ENCODE data around the gene JAZF1. TPM values are rescaled to one million over a fixed set of nuclear protein-coding genes. Genes with fewer than 3 reads are reported as not detected.

The JAZF1 gene
- total RNA-seq, 2 experiments from 2014 or later = 5.2 to 7.6 TPM

GRCh38 chr7:28002638-28003037 lies 178.0 kb downstream of the JAZF1 start:
- ChIA-PET POLR2A (no interaction called here), CTCF (interaction anchor here (0.5 kb wide), 1 partner anchor 488 kb away, joined by 3 read pairs; no protein-coding TSS in a partner anchor)
- no peaks in the 10 kb centered on the region for H3K36me3 Mint-ChIP-seq (ENCODE audit: low read depth)
- H3K9me3 Mint-ChIP-seq = no peaks in the 10 kb centered on the region
- no peak overlapping the region for H3K27ac Mint-ChIP-seq
- no peak overlapping the region for H3K4me3 Mint-ChIP-seq
- no peaks in the 10 kb centered on the region for H3K27me3 Mint-ChIP-seq
- DNase-seq = no peak
- H3K4me1 Mint-ChIP-seq = peaks cover 8% of the 10 kb centered on the region

- ChIA-PET CTCF (interaction anchor here (0.5 kb wide), 1 partner anchor 487 kb away, joined by 3 read pairs; no protein-coding TSS in a partner anchor), POLR2A (no interaction called here)
- Mint-ChIP-seq H3K36me3 (ENCODE audit: low read depth) (no peaks in the 10 kb centered on the region), H3K27me3 (no peaks in the 10 kb centered on the region), H3K27ac (no peak overlapping the region), H3K4me3 (no peak overlapping the region), H3K4me1 (peaks cover 8% of the 10 kb centered on the region), H3K9me3 (no peaks in the 10 kb centered on the region)
- no peak for DNase-seq
Measured at GRCh38 chr7:28001896-28002295, 178.7 kb downstream of the JAZF1 start.

- no peak for DNase-seq
- H3K9me3 Mint-ChIP-seq = no peaks in the 10 kb centered on the region
- H3K36me3 Mint-ChIP-seq (ENCODE audit: low read depth) = no peaks in the 10 kb centered on the region
- ChIA-PET POLR2A (no interaction called here), CTCF (no interaction called here)
- no peaks in the 10 kb centered on the region for H3K27me3 Mint-ChIP-seq
- H3K27ac Mint-ChIP-seq = no peak overlapping the region
- no peak overlapping the region for H3K4me3 Mint-ChIP-seq
- no peaks in the 10 kb centered on the region for H3K4me1 Mint-ChIP-seq
Measured at GRCh38 chr7:27999829-28000228, 180.8 kb downstream of the JAZF1 start.

- no peaks in the 10 kb centered on the region for H3K36me3 Mint-ChIP-seq (ENCODE audit: low read depth)
- no peak for DNase-seq
- H3K4me1 Mint-ChIP-seq = no peaks in the 10 kb centered on the region
- no peaks in the 10 kb centered on the region for H3K9me3 Mint-ChIP-seq
- CTCF ChIA-PET = no interaction called here
- no peak overlapping the region for H3K4me3 Mint-ChIP-seq
- H3K27ac Mint-ChIP-seq = no peak overlapping the region
- H3K27me3 Mint-ChIP-seq = no peaks in the 10 kb centered on the region
- POLR2A ChIA-PET = no interaction called here
Measured at GRCh38 chr7:27998382-27998781, 182.2 kb downstream of the JAZF1 start.

DNA sequence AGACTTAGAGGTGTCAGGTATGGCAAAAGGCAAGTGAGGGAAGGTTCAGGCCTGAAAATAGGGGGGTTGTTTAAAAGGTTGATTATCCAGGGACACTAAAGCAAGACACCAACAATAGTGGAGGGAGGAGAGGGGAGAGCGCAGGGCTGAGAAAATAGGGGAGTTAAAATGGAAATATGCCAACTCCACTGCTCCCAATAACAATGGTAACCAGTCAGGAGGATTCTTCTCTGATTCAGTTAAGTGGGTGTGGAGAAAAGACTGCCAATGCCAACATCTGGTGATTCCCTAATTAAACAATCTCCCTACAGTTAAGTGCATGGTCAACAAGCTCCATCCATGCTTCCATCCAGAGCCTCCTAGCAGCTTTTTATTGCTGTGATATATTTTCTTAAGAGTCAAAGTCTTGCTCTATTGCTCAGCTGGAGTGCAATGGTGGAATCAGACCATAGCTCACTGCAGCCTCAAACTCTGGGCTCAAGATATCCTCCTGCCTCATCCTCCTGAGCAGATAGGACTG lies 183.3 kb downstream of the JAZF1 start:
- H3K27me3 Mint-ChIP-seq = no peaks in the 10 kb centered on the region
- H3K27ac Mint-ChIP-seq = no peak overlapping the region
- H3K4me1 Mint-ChIP-seq = no peaks in the 10 kb centered on the region
- H3K9me3 Mint-ChIP-seq = no peaks in the 10 kb centered on the region
- CTCF ChIA-PET = interaction anchor here (0.7 kb wide), 1 partner anchor 225 kb away, joined by 3 read pairs; no protein-coding TSS in a partner anchor
- POLR2A ChIA-PET = no interaction called here
- no peak for DNase-seq
- H3K4me3 Mint-ChIP-seq = no peak overlapping the region
- H3K36me3 Mint-ChIP-seq (ENCODE audit: low read depth) = no peaks in the 10 kb centered on the region

GRCh38 chr7:27996141-27996540 lies 184.5 kb downstream of the JAZF1 start:
- DNase-seq = no peak
- CTCF ChIA-PET = no interaction called here
- POLR2A ChIA-PET = no interaction called here

GRCh38 chr7:27995228-27995627 lies 185.4 kb downstream of the JAZF1 start:
- ChIA-PET CTCF (no interaction called here), POLR2A (no interaction called here)
- no peak for DNase-seq
- H3K27me3 Mint-ChIP-seq = no peaks in the 10 kb centered on the region
- H3K4me1 Mint-ChIP-seq = peaks cover 2% of the 10 kb centered on the region
- no peaks in the 10 kb centered on the region for H3K36me3 Mint-ChIP-seq (ENCODE audit: low read depth)
- H3K27ac Mint-ChIP-seq = no peak overlapping the region
- no peaks in the 10 kb centered on the region for H3K9me3 Mint-ChIP-seq
- no peak overlapping the region for H3K4me3 Mint-ChIP-seq

More at GRCh38 chr7:27996141-27996540, 184.5 kb downstream of the JAZF1 start:
- Mint-ChIP-seq H3K4me3 (no peak overlapping the region), H3K9me3 (no peaks in the 10 kb centered on the region), H3K36me3 (ENCODE audit: low read depth) (no peaks in the 10 kb centered on the region), H3K4me1 (no peaks in the 10 kb centered on the region), H3K27ac (no peak overlapping the region), H3K27me3 (no peaks in the 10 kb centered on the region)

- Mint-ChIP-seq H3K27ac (no peak overlapping the region), H3K27me3 (no peaks in the 10 kb centered on the region), H3K36me3 (ENCODE audit: low read depth) (no peaks in the 10 kb centered on the region), H3K4me3 (no peak overlapping the region), H3K9me3 (no peaks in the 10 kb centered on the region), H3K4me1 (peaks cover 2% of the 10 kb centered on the region)
- no peak for DNase-seq
- POLR2A ChIA-PET = no interaction called here
- CTCF ChIA-PET = no interaction called here
Measured at GRCh38 chr7:27994639-27995038, 186.0 kb downstream of the JAZF1 start.

DNA sequence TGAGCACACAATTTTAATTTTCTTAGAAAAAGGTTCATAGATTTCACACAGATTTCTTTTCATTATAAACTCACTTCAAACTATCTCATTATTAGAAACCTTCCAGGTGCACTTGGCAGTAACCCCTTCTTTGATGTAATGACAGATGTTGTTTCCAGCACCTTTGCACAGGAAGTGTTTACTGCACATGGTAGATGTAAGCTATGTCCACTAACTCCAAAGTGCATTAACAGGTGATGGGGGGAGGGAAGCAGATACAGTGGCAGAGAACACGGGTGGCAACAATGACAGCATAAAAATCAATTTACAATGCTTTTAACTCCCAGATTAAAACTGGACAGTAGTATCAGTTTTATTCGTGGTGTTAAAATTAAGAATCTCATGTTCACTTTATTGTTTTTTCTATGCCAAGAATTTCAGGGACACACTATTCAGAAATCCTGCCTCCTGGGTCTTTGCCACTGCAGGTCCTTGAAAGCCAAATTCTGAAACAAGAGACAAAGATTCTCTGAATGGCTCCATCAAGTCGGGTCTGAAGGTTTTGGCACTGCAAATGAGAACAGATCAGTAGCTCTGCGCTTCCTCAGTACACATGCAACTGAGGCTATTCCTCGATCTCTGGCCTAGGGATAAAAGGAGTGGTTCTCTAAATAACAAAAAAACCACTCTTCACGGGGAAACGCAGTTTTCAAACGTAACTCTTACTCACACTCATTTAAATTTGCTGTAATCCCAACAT lies 187.7 kb downstream of the JAZF1 start:
- DNase-seq = no peak
- H3K27ac Mint-ChIP-seq = no peak overlapping the region
- peaks cover 5% of the 10 kb centered on the region for H3K36me3 Mint-ChIP-seq (ENCODE audit: low read depth)
- H3K4me1 Mint-ChIP-seq = peaks cover 2% of the 10 kb centered on the region
- peaks cover 6% of the 10 kb centered on the region for H3K9me3 Mint-ChIP-seq
- H3K4me3 Mint-ChIP-seq = no peak overlapping the region
- no peaks in the 10 kb centered on the region for H3K27me3 Mint-ChIP-seq
- POLR2A ChIA-PET = interaction anchor here (0.6 kb wide), 1 partner anchor 12 kb away, joined by 3 read pairs; no protein-coding TSS in a partner anchor
- CTCF ChIA-PET = no interaction called here

DNA sequence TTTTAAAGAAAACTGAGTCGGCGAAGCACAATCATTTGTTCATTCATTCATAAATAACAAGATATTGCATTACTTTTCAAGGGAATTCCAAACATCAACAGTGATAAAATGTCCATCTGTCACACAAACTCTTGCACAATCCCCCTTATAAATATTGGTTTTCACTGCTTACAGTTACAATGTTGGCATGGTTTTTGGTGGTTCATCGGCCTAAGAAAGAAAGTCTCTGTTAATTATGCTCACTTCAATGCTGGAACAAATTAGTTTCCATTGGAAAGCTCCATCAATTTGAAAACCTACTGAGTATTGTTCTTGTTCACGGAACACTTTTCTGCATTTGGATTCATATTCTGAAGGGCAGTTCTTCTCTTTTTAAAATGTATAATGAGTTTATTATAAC lies 188.5 kb downstream of the JAZF1 start:
- no peak for DNase-seq
- no peaks in the 10 kb centered on the region for H3K27me3 Mint-ChIP-seq
- peaks cover 2% of the 10 kb centered on the region for H3K4me1 Mint-ChIP-seq
- ChIA-PET POLR2A (interaction anchor here (0.5 kb wide), 1 partner anchor 583 kb away, joined by 3 read pairs; no protein-coding TSS in a partner anchor), CTCF (no interaction called here)
- H3K9me3 Mint-ChIP-seq = peaks cover 8% of the 10 kb centered on the region
- no peak overlapping the region for H3K4me3 Mint-ChIP-seq
- peaks cover 8% of the 10 kb centered on the region for H3K36me3 Mint-ChIP-seq (ENCODE audit: low read depth)
- H3K27ac Mint-ChIP-seq = no peak overlapping the region

DNA sequence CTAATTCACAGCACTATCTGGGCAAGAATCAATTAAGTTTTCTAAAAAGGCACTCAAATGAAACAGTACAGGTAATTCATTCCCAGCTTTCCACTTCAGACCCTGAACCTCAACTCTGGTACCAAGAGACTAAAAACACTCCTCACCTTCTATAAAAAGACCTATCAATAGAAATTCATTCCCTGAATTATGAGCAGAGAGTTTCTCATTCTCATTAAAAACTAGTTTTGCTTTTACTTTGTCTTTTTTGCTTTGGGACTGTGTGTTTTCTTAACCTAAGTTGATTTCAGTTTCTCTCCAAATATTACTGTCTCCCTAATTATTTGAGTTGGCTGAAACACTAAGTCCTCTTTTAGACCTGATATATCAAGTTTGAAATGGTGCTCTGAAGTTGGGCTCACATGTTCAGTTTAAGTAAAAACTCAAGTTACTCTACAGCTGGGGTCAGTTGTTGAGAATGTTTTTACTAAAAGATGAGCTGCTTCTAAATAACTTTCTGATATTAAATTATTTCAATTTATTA lies 189.5 kb downstream of the JAZF1 start:
- no peak for DNase-seq
- H3K27ac Mint-ChIP-seq = no peak overlapping the region
- no peaks in the 10 kb centered on the region for H3K27me3 Mint-ChIP-seq
- peaks cover 2% of the 10 kb centered on the region for H3K4me1 Mint-ChIP-seq
- peaks cover 8% of the 10 kb centered on the region for H3K9me3 Mint-ChIP-seq
- ChIA-PET POLR2A (no interaction called here), CTCF (interaction anchor here (0.5 kb wide), 1 partner anchor 621 kb away, joined by 3 read pairs; no protein-coding TSS in a partner anchor)
- no peak overlapping the region for H3K4me3 Mint-ChIP-seq
- H3K36me3 Mint-ChIP-seq (ENCODE audit: low read depth) = peaks cover 8% of the 10 kb centered on the region

DNA sequence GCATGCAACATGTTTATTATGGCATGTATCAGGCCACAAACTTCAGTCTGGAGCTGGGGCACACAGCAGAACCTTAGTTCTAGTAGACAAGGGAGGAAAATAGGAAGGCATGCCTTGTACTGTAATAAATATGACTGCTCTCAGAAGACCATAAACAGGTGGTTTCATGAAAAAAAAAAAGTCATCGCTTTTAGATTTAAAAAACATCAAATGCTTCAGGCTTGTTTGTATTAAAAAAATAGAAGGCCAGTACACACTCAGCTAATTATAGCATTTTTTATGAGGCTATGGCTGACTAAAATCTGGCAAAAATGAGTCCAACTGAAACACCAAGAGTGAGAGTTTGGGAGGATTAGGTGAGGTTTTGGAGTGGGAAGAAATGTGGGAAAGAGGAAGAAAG lies 204.1 kb downstream of the JAZF1 start:
- Mint-ChIP-seq H3K27ac (no peak overlapping the region), H3K4me3 (no peak overlapping the region), H3K27me3 (no peaks in the 10 kb centered on the region), H3K9me3 (peaks cover 15% of the 10 kb centered on the region), H3K36me3 (ENCODE audit: low read depth) (peaks cover 16% of the 10 kb centered on the region), H3K4me1 (peaks cover 15% of the 10 kb centered on the region)
- DNase-seq = no peak
- ChIA-PET POLR2A (no interaction called here), CTCF (no interaction called here)

DNA sequence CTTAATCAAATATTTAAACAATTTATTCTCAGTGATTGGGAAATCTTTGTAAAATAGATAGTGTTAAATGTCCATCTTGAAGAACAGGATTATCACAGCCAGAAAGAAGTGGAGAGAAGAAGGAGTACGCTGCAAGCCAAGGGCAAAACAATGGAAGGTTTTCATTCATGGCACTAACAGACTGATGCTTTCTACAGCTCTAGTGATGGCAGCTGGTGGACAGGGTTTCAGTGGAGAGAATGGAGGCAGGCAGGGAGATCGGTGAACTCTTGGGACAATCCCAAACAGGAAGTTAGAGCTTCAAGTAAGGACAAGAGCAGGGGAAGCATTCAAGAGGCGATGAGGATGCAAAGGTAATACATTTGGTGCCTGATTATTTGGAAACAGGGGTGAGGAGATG lies 207.0 kb downstream of the JAZF1 start:
- no peak overlapping the region for H3K4me3 Mint-ChIP-seq
- no peak overlapping the region for H3K27ac Mint-ChIP-seq
- peaks cover 23% of the 10 kb centered on the region for H3K4me1 Mint-ChIP-seq
- peaks cover 20% of the 10 kb centered on the region for H3K36me3 Mint-ChIP-seq (ENCODE audit: low read depth)
- ChIA-PET CTCF (interaction anchor here (1.2 kb wide), 1 partner anchor 12 kb away, joined by 3 read pairs; no protein-coding TSS in a partner anchor), POLR2A (no interaction called here)
- DNase-seq = no peak
- no peaks in the 10 kb centered on the region for H3K27me3 Mint-ChIP-seq
- H3K9me3 Mint-ChIP-seq = peaks cover 23% of the 10 kb centered on the region

Measured in activated CD4-positive, alpha-beta T cell treated with anti-CD3 and anti-CD28 coated beads, Interleukin-2, amount 10 ng/mL, durations not matched to agents 7 days and 5 days (primary cell).